Activated T-cell treated with anti-CD3 and anti-CD28 coated beads for 4 hours (primary cell): ENCODE data around the gene MBTPS1.
"Not testable (repeated sequence)": the region's sequence is repeated elsewhere in the genome, so short reads cannot be mapped to it uniquely, and the experiment has no call there.

Source experiments
- DNase-seq: peaks from one replicate; pipeline ENCODE4 v3.0.0-alpha.2; 2020

Gene MBTPS1

DNA sequence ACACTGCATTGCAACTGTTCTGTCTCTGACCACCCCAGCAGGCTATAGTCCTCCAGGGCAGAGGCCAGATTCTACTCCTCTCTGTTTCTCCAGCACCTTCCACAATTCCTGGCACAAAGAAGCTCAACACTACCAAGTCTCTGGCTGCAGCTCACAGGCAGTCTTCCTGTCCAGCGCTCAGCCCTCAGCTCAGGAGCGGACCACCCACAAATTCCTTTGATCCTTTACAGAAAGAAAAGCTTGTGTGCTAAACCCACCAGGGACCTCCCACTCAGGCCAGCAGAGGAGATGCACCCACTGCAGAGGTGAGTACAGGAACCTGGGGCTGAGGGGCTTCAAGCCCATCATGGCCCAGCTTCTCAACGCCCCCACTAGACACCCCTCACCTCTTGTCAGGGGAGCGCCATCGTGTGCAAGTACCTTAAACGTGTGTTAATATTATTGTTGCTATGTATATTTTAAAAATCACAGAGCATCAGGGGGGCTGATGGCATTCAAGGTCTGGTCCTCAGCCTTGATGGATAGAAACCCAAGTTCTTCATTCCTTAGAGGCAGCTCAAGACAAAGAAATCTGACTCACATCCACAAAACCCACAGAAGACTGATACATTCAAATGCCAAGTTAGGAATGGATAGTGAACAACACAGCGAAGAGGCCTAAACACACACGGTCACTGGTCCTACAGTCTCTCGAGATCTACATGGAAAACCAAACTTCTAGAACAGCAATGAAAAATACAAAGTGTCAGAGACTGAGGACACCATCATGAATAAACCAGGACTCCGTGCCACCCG lies 19.8 kb upstream of the MBTPS1 start:
- no peak for DNase-seq

DNA sequence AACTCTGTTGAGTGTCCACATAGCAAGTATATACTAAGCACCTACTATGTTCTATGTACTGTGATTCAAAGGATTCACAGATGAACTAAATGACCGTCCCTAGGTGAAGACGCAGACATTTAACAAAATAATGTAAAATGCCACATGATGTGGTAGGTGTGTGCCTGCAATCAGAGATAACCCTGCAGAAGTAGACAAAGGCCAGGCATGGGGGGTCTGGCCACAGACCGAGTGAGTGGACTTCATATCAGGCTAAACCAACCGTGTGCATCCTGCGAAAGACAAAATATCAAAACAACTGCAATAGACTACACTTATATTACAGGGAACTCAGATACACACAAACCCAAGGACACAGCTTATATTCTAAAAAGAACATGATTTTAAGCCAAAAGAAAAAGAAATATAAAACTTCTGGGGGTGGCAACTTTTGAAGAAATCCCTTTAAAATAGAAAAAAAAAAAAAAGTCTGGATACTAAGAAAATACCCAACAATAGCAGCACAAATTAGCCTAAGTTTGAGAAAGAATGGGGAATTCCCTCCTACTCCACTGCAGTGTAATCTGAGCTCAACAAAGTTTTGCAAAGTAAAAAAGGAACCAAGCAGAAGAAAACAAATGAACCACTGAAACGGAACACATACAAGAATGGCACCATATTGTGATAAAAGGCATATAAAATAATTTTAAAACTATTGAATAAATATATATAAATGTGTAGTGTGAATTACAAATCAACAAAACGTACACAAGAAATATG lies 16.0 kb upstream of the MBTPS1 start:
- DNase-seq, result no peak

DNA sequence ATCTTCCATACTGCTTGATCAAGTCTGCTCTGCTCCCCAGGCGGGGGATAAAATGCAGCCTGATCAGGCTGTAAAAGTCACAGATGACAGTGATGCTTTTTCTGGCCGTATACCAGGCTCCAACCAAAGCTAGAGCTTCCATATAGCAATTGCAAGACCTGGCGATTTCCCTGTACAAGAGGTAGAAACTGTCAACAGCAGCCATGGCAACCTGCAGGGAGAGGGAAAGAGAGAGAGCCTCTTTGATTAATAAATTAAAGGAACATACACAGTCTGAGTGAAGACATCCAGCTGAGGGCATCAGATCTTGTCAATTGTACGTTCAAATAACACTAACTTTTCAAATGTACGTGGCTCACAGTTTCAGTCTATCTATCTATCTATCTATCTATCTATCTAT lies 14.4 kb upstream of the MBTPS1 start:
- DNase-seq, result no peak

DNA sequence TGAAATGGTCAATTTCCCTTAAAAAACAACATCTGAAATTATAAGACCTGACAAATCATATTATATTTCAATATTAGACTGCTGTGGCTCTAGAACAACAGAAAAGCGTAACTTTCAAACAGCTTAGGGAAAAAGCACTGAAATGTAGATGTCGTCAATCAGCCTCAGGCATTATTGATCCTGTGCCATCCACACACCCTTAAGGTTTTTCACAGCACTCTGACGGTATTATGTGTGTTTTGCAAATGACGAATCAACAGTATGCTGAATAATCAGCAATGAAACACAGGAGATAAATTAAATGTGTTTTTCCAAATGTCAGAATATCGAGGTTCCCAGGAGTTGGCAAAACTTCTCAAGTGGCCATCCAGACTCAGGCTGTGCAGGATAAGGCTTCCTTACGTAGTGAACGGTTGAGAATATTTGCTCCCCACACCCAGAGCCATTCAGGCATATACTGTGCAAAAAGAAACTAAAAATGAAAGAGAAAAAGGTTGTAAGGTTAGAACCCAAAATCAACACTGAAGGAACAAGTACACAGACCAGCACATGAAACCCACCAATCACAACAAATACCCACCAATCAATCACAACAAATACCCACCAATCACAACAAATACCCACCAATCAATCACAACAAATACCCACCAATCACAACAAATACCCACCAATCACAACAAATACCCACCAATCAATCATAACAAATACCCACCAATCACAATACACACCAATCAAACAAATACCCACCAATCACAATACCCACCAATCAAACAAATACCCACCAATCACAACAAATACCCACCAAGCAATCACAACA lies 7.7 kb upstream of the MBTPS1 start:
- no peak for DNase-seq

DNA sequence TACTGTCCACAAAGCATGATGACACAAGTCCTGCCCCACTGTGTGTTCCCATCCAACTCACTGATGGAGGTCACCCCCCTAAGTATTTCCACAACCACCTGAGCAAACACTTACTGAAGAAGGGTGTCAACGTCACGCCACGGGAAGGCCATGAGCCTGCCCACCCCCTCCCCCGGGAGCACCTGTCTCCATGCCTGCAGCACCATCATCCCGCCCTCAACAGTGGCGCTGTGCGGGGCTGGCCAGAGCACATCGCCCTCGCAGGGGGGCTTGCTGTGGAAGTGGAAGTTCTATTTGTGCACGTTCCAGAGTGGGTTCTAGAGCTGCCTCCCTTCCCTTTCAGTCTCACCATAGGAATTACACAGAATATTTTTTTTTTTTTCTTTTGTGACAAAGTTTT lies 4.3 kb upstream of the MBTPS1 start:
- DNase-seq, result no peak

DNA sequence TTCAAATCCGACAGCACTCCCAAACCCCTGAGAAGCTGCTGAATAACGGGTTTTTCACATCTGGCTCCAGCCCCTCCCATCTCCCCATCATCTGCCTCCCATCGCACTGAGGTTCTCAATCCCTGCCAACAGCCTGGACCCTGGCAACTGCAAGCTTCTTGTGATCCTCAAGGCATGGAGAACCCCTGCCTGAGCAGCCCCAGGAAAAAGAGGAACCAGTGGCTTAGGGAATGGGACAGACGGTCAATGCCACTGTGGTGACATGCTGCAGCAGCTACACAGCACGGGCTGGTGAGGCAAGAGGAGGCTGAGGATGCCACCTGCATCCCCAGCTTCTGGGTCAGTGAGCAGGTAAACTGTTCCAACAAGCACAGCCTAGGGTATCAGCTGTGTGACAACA lies 3.3 kb upstream of the MBTPS1 start:
- no peak for DNase-seq

DNA sequence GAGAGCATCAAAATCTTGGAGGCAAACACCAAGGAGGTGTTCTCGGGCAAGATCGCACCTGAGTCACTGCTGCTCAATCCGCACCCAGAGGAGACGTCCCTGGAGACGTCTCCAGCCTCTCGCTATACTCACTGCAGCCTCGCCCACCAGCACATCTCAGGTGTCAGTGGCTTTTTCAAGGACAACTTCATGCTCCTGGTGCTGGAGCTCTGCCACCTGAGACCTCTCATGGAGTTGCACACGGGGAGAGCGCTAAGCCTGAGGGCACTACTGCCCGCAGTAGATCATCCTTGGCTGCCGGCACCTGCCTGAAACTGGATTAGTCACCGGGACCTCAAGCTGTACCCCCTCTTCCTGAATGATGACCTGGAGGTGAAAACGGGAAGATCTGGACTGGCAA lies 2.6 kb upstream of the MBTPS1 start:
- no peak for DNase-seq

DNA sequence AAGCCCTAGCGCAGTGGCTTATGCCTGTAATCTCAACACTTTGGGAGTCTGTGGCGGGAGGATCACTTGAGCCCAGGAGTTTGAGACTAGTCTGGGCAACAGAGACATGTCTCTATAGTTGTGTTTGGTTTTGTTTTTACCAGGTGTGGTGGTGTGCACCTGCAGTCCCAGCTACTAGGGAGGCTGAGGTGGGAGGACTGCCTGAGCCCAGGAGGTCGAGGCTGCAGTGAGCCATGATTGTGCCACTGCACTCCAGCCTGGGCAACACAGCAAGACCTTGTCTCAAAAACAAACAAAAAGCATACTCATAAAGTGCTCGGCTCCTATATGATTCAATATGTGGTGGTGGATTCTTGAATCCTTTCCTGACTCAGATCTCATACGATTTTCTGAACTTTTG lies 1.6 kb upstream of the MBTPS1 start:
- DNase-seq, result not testable (repeated sequence)

DNA sequence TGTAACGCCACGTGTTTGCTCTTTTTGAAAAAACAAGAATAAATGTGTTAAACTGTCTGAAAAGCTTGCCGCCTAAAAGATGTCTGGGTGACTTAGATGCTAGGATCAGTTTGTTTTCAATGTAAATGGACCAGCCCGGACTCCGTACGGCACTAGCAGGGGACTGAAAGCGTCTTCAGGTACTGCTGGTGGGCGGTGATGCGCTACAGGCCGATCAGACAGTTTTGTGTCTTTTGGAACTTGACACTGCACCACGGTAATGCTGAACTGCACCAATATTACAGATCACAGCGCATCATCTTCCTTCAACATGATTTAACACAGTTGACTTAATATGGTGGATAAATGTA lies 727 bp upstream of the MBTPS1 start:
- DNase-seq, result peak; percentile 23

DNA sequence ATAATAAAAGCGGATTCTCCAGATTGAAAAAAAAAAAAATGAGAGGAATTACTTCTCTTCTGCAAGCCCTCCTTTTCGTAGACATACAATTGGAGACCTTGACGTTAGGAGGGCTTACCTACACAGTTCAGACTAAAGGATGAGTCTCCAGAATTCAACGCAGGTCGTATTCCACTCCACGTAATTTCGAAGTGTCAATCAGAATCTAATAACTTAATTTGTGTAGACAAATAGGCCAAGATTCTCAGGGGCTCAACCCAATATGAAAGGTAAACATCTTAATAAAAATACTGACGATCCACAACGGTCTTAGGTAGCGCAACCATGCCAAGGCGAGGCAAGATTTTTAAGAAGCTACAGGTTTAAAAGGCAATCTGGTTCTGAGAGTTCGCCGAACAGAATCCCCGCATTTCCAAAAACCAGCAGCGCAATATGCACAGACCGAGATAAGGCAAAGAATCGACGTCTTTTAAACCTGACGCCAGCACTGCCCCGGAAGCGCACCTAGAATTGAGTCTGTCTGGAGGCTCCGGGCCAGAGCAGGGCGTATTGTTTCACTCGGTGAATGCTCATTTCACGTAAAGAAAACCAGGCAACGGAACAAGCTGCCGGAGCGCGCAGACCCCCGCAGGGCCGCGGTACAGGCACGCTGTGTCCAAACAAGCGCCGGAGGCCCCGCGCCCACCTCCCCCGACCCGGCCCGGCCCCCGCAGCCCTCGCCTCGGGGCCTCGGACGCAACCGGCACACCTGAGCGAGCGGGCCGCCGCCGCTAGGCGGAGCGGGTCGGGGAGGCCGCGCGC lies 623 bp downstream of the MBTPS1 start:
- DNase-seq, result no peak

DNA sequence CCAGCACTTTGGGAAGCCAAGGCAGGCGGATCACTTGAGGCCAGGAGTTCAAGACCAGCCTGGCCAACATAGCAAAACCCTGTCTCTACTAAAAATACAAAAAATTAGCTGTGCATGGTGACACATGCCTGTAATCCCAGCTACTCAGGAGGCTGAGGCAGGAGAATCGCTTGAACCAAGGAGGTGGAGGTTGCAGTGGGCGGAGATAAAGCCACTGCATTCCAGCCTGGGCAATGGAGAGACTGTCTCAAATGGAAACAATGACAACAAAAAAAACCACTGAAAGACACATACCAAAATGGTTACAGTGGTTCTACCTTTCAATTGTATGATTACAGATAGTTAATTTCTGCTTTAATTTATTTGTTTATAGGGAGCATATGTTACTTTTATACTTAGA lies 4.8 kb downstream of the MBTPS1 start:
- DNase-seq, result not testable (repeated sequence)

DNA sequence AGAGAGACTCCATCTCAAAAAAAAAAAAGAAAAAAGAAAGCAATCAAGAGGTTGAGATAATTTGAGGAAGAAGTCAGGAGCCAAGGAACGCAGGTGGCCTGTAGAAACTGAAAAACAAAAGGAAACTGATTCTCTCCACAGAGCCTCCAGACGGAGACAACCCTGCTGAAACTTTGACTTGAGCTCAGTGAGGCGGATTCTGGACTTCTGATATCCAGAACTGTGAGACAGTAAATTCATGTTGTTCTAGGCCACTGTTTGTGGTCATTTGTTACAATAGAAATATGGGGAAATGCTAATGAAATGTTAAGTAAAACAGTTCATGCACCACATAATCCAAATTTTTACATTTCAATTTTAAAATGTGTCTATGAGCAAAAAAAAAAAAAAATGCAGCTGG lies 5.2 kb downstream of the MBTPS1 start:
- no peak for DNase-seq

DNA sequence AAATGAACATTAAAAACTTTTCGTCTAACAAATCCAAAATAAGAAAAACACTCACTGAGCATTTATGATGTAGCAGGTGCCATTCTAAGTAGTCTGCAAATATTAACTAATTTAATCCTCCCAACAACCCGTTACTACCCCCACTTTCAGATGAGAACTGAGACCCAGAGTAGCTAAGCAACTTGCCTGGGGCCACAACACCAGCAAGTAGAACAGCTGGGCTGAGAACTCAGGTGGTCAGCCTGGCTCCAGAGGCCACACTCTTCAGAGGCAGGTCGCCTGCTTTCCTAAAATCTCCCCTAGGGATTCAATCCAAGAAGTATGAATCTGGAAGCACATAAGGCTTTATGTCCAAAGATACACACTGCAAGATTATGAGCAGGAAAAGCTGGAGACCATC lies 6.2 kb downstream of the MBTPS1 start:
- DNase-seq, result no peak

DNA sequence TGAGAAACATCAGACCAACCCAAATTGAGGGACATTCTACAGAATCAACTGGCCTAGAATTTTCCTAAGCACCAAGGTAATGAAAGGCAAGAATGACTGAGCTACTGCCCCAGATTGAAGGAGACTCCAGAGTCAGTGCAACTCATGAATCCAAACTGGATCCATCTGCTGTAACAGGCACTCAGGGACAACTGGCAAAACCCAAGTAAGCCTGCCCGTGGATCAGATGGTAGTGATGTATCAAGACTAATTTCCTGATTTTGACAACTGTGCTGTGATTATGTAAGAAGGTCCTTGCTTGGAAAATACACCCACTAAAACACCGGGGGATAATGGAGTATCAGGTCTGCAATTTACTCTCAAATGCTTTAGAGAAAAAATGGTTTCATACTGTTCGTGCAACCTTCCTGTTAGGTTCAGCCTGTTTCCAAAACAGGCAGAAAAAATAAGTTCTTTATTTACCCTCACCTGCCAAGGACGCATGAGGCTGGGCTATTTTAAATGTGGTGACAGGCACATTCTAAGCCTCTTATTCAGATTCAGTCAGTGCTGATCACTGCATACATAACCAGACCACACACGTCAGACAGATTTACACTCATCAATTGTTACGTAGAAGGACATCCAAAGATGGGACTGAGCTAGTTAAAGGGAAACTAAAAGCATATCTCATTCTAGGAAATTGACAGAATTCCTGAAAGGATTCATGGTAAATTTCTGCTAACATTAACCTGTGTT lies 7.0 kb downstream of the MBTPS1 start:
- DNase-seq, result no peak

DNA sequence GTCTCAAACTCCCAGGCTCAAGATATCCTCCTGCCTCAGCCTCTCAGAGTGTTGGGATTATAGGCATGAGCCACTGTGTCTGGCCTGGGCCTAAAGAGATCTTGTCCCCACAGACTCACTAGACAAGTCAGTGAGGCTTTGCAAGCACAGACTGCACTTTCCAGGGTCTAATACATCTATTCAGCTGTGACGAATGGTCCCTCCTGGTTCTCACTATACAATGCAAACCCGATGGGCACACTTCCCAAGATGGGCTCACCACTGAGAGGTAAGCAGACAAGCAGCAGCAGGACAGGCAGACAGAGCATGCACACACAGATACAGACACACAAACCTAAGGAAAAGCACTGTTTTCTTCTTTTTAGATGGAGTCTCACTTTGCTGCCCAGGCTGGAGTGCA lies 8.8 kb downstream of the MBTPS1 start:
- no peak for DNase-seq

DNA sequence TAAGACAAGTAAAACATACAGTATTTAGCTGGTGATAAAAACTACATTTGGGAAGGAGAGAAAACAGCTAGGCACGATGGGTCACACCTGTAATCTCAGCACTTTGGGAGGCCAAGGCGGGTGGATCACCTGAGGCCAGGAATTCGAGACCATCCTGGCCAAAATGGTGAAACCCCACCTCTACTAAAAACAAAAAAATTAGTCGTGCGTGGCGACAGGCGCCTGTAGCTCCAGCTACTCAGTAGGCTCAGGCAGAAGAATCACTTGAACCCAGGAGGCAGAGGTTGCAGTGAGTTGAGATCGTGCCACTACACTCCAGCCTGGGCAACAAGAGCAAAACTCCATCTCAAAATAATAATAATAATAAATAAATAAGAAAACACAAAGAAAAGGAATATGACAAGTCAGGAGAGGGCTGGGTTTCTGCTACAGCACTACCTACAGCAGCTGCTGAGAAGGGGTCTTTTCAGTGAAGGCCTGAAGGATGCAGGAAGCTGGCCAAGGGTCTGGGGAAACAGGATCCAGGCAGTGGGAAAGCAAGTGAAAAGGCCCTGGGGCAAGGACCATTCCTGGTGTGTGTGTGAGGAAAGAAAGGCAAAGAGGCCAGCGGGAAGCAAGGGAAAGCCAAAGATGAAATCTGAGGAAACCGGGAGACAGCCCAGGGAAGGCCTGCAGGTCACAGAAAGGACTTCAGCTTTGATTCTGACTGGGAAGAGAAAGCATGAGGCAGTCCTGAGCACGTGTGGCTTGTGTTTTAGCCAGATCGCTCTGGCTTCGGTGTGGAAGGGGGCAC lies 10.6 kb downstream of the MBTPS1 start:
- DNase-seq, result no peak

DNA sequence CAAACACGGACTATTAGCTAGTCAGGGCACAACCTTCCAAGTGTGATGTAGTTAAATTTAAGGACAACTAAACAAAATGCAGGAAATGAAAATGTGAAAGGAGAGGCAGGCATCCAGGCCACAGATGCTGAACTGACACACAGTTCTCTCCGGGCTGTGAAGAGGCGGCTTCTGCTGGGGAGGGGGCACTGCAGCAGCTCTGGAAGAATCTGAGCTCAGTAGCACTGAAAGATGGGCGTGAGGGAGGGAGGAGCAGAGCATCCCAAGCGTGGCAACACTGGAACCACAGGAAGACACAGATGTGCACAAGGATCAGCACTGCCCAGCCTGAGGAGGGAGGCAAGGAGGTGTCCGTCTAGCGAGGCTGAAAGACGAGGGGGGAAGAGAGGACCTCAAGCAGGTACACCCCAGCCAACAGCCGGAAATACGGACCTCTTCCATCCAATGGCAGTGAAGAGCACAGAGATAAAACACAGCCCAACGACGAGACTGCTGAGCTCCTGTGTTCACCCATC lies 11.4 kb downstream of the MBTPS1 start:
- DNase-seq, result no peak

DNA sequence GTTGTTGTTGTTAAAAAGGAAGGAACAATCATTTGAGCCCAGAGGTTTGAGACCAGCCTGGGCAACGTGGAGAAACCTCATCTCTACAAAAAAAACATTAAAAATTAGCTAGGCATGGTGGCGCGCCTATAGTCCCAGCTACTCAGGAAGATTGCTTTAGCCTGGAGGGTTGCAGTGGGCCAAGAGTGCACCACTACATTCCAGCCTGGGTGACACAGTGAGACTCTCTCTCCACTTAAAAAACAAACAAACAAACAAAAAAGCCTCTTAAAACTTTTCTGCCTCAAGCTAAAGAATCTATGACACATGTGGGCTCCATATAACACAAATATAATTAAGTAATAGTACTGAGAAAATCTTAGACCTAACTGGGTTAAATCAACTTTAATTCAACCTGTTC lies 12.5 kb downstream of the MBTPS1 start:
- no peak for DNase-seq

DNA sequence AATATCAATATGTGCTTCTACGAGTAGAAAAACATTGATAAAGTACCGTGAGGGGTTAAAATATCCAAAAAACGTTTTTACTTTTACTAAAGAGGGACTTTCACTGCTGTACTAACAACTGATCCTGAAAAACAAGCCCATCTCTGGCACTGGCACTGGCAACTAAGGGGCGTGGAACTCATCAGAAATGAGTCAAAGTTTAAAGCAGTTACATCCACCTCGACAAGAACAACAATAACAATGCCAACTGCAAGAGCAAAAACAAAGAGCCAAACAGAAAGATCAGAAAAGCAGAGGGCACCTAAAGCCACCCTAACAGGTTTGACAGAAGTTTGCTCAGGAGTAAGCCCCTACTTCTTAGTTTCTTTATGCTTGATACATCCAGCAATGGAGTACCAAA lies 13.1 kb downstream of the MBTPS1 start:
- no peak for DNase-seq

DNA sequence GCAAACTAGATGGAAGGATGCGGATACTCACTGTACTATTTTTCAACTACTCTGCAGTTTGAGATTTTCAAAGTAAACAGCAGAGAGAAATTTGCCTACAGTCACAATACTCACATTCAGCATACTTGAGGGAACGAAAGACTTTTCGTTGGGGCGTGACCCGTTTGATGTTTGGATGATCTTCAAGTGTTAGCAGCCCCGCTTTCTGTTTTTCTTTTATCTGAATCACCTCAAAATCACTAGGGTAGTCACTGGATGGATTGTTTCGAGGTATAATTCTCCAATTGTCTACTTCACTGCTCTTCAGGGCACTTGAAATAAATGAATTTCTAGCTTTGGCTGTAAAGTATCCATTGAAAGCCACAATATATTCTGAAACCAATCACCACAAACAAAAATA lies 17.8 kb downstream of the MBTPS1 start:
- DNase-seq, result no peak

DNA sequence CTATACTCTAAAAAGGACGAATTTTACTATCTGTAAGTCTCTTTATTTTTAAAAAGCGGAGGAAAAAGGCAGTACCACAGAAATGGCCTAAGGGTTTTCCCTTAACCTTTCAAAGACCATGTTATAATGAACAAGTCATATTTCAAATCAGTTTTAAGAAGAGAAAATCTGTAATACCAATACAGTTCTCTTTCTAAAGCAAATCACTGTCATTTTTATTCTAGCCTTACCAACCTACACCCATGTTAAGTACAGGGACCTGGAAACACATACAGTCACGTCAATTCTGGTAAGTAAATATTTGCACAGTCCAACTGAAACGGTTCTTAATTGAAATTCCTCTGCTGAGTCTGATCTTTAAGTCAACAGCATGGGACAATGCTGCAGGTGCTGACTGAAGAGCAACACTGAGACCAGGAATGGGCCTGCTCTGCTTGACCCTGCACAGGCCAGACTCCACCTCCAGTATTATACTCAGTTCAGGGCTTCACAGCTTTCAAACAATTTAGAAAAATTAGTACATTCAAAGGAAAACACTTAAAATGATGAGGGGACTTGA lies 20.2 kb downstream of the MBTPS1 start:
- no peak for DNase-seq
